Fibroblast of skin of left biceps (primary cell): ENCODE measurements around the gene HPDL.
"Not testable (repeated sequence)": the region's sequence is repeated elsewhere in the genome, so short reads cannot be mapped to it uniquely, and the experiment has no call there.

Experiments
- DNase-seq, 2 experiments: peaks; one replicate each; pipeline ENCODE4 v3.0.0-alpha.2; 2013; ENCODE audit warnings: low read depth in 2 of 2

Gene HPDL

DNA sequence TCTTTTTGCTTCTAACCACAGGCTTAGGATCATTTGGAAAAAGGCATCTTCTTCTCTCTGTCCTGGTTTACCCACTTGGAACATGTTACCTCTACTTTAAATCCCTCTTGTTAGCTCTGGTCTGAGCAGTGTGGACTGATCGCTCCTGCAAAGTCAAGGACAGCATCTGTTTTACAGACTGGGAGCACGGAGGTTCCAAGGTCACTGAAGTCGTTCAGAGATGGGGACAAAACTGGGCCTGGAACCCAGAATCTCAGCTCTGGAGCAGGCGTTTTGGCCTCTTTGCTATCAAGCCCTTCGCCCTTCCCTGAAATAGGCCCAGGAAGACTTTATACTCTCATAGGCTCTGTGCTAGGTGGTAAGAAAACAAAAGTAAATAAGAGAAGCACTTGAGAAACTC lies 24.8 kb downstream of the HPDL start:
- DNase-seq, result no peak

DNA sequence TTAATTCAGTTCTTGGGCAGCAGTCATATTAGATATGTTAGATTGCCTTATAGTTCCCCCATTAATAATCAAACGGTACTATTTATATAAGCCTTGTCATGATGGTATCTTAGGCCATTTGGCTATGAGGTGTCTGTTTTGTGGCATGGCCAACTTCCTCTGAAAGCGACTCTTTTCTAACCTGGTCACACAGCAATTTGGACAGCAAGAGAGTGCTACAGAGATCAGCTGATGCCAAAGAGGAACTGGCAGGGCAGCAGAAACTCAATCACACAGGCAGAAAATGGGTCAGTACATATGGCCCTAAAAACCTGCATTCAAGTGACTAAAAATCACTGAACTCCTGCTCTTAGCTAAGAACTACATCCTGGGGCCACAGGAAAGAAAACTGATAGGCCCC lies 27.0 kb downstream of the HPDL start:
- DNase-seq, result no peak

DNA sequence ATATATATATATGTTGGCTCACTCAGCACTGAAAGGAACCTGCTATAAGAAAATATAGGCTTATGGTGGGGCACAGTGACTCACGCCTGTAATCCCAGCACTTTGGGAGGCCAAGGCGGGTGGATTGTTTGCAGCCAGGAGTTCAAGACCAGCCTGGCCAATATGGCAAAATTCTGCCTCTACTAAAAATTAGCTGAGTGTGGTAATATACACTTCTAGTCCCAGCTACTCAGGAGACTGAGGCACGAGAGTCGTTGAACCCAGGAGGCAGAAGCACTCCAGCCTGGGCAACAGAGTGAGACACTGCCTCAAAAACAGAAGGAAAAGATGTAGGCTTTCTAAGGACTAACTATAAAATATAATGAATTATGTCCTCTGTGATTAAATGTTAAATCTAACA lies 28.1 kb downstream of the HPDL start:
- DNase-seq, result no peak

DNA sequence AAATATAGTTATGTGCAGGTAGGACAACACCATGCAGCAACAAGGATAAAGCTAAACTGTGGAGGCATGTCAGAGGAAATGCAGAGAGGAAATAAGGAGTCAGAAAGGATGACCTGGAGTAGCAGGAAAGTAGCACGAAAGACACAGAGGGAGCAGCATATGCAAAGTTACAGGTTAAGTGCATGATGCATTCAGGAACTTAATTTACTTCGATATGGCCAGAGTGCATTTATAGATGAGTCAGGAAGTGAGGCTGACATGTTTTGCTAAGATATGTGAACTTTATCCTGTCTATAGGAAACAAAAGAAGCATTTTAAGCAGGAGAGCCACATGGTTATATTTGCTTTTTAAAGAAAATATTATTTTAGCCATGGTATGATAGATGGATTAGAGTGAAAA lies 29.0 kb downstream of the HPDL start:
- no peak for DNase-seq

DNA sequence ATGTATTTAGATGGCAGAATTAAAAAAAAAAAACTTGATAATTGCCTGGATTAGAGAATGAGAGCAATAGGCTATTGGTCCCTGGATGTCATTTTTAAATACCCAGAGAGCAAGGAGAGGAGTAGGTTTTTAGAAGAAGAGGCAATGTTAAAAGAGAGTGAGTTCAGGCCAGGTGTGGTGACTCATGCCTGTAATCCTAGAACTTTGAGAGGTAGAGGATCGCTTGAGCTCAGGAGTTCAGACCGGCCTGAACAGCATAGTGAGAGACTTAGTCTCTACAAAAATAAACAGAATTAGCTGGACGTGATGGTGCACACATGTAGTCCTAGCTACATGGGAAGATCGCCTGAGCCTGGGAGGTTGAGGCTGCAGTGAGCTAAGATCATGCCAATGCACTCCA lies 29.5 kb downstream of the HPDL start:
- no peak for DNase-seq

DNA sequence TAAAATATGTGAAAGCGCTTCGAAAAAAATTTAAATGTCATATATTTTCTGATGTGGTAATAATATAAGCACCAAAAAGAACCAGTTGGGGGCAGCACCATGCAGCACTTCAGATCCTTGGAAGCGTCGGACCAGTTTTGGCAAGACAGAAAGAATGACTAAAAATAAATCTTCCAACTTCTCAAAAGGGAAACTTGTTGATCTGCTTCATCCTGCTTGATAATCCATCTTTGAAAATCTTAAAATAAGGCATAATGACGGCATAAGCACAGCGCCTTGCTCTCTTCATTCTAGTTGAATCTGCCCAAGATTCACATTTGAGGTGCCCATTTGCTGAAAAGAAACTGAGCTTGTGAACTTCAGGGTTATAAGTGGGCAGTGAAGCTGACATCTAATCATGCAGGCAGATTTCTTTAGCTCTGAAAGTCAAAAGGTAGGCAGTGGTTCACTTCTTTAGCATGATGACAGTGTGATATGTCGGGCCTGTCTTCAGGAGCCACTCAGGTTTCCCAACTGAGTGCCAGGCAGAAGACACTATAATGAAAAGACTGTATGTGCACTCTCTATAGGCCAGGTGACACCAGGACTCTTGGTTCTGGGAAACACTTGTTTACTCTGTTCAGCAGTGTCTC lies 33.3 kb downstream of the HPDL start:
- DNase-seq, result peak in 1 of 2 experiments; percentile 25

DNA sequence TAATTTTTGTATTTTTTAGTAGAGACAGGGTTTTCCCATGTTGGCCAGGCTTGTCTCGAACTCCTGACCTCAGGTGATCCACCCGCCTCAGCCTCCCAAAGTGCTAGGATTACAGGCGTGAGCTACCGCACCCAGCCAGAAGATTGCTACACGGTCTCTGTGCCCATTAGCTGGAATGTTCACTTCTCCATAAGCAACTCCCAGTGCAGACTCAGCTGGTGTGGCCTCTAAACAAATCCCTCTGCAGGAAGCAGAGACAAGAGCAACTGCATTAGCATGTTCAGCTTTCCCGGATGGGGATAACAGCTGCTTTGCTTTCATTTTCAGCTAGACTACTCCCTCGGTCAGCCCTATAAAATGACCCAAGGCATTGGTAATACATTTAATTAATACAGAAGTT lies 34.3 kb downstream of the HPDL start:
- not testable (repeated sequence) for DNase-seq

DNA sequence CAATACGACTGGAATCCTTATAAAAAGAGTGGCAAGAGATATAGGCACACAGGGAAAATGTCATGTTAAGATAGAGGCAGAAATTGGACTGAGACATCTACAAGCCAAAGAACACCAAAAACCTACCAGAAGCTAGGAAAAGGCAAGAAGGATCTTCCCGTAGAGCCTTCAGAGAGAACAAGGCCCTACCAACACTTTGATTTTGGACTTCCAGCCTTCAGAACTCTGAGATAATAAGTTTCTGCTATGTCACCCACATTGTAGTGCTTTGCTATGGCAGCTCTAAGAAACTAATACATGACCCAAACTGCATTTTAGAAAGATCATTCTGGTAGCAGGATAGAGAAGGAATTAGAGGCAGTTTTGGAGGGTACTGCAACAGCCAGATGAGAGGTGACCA lies 37.6 kb downstream of the HPDL start:
- DNase-seq, result no peak

DNA sequence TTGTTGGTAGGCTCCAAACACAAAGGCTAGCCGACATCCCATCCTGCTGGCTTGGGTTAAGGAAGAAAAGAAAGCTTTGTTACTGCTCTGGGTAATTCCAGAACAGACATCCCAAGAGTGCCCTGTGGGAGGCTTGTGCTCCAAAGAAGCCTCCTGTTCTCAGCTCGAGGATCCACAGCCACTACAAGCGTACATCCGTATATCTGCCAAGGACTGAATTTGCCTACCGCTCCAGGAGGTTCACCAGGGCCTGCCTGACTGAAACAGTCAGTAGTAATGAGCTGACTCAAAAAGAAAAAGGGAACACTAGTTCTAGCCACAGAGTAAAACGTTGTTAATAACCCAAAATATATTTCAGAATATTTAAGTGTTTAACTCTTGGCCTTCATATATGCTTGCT lies 38.4 kb downstream of the HPDL start:
- DNase-seq, result no peak

DNA sequence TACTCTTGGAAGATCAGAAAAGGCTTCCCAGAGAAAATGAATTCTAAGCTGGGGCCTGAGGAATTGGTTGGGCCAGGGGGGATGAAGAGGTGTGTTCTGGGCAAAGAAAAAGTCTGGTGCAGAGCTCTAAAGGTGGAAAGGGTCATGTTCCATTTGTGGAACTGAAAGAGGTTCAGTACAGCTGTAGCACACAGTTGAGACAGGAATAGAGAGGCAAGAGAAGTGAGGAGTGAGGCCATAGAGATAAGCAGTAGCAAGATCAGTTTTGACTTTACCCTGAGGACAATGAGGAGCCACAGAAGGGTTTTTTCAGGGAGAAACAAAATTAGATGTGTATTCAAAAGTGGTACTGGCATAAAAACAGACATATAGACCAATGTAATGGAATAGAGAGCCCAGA lies 43.9 kb downstream of the HPDL start:
- DNase-seq, result no peak

DNA sequence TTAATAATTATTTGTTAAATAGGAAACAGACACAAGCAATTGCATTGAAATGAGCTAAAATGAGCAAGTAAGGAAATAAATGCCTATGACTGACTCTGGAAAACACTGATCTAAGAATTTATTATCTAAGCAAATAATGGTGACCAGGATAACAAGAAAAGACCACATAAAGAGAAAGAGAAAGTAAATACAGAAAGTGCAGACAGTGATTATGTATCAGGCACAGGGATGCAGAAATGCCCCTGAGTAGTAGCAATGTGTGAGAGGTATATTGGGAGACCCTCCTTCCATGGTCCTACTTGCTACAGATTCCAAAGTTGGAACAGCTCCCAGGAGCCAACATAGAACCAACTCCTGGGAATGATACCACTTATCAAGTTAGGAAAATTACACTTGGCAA lies 46.9 kb downstream of the HPDL start:
- no peak for DNase-seq

DNA sequence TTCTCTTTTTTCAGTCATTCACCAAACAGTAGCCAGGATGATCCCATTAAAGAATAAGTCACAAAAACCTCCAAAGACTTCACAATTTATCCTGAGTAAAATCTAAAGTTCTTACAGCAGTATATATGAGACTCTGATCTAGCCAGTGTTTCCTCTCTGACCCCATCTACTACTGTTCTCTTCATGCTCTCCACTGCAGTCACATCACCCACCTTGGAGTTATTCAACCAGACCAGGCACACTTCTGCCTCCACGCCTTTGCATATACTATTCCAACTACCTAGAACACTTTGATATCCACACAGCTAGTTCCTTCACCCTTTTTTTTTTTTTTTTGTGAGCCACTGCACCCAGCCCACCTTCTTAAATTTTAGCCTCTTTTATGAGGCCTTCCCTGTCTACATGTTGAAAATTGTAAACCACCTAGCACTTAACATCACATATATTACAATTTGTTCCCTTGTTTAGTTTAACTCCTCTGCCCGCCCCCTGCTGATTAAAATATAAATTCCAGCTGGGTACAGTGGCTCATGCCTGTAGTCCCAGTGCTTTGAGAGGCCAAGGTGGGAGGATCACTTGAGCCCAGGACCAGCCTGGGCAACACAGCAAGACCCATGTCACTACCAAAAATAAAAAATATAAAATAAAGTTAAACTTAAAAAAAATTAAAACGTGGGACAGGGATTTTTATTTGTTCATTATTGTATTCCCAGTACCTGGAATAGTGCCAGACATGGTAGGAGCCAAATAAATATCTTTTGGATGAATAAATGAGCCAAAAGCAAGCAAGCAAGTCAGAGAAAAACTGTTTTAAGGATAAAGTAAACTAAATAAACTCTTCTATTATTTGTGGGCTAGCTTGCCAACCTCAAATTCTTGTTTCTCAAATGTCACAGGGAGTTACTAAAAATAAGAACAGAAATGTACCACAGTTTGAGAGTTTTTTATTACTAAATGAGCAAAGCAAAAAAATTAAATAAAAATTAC lies 48.7 kb downstream of the HPDL start:
- DNase-seq, result no peak

DNA sequence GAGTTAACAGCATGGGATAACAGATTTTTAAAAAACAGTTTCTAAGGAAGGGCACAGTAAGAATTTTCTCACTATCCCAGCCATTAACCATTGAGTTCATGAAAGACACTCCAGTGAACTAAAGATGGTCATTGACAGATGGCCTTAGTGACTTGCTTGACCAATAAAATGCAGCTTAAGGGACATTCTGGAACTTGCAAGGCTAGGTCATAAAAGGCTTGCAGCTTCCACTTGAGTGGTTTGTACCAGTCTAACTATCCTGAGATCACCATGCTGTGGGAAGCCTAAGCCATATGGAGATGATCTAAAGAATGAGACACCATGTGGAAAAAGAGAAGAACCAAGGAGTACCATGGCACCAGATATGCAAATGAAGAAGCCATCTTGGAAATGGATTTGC lies 51.5 kb downstream of the HPDL start:
- DNase-seq, result no peak
